Endothelial cell of umbilical vein (primary cell): ENCODE measurements around the gene PIK3R4. TPM values are rescaled to one million over a fixed set of nuclear protein-coding genes. Genes with fewer than 3 reads are reported as not detected.

Experiments used
- BruUV-seq: library from RNA; stranded (reverse); fragments of 400-500 nt; replicated peaks from 2 replicates; lab custom pipeline; 2021; lab: Mats Ljungman, UMichigan
- CTCF ChIA-PET: fragments of 300-600, 350-600 bp; sonication (Branson Sonifier 250); formaldehyde crosslinking; loops from one replicate; lab custom pipeline; 2021; ENCODE audit warnings: antibody characterized with exemption, inconsistent platforms; lab: Charles Lee
- POLR2A ChIA-PET: fragments of 300-600, 350-600 bp; sonication (Branson Sonifier 250); formaldehyde crosslinking; loops from one replicate; lab custom pipeline; 2021; ENCODE audit warnings: antibody characterized with exemption, inconsistent platforms; lab: Charles Lee
- DNase-seq: peaks from one replicate; pipeline ENCODE4 v3.0.0-alpha.2; 2011; ENCODE audit warnings: low read depth, low spot score
- FAIRE-seq: peaks from 2 replicates; lab custom pipeline; 2011; peaks lifted over from hg19 to GRCh38; lab: Jason Lieb, UNC
- H2AFZ ChIP-seq: 2 replicates; pipeline ENCODE4 v1.6.0; 2012; ENCODE audit warnings: low read depth, low read length, control low read depth, inconsistent platforms
- H3K27ac ChIP-seq: 2 replicates; pipeline ENCODE4 v1.5.1; 2011; ENCODE audit warnings: low read depth, mild to moderate bottlenecking, control low read depth, low read length, moderate library complexity; ENCODE audit not compliant: insufficient read depth
- H3K27me3 ChIP-seq, 2 experiments: 2 replicates each; pipeline versions ENCODE4 v1.6.0 to v1.6.1; 2011; ENCODE audit warnings: low read length in 2 of 2, mixed read lengths in 1 of 2; ENCODE audit not compliant: control insufficient read depth in 2 of 2, insufficient read depth in 2 of 2
- H3K36me3 ChIP-seq, 2 experiments: 2 replicates in 1 of 2; 3 replicates in 1 of 2; pipeline ENCODE4 v1.5.1; 2011; ENCODE audit warnings: low read length in 2 of 2, mild to moderate bottlenecking in 1 of 2, moderate library complexity in 1 of 2; ENCODE audit not compliant: control insufficient read depth in 2 of 2, insufficient read depth in 2 of 2; ENCODE audit errors: extremely low read depth in 1 of 2
- H3K4me1 ChIP-seq: 3 replicates; pipeline ENCODE4 v1.5.1; 2011; ENCODE audit warnings: mild to moderate bottlenecking, low read length; ENCODE audit not compliant: control insufficient read depth, insufficient read depth; ENCODE audit errors: extremely low read depth
- H3K4me2 ChIP-seq: 2 replicates; pipeline ENCODE4 v1.6.1; 2011; ENCODE audit warnings: low read length, control low read depth, mixed read lengths; ENCODE audit not compliant: insufficient read depth
- H3K4me3 ChIP-seq, 3 experiments: fragments of 200-600 bp in 1 of 3; sonication (generic), shearing (Covaris generic) in 1 of 3; replicated peaks in 1 of 3; 2 replicates each; pipeline ENCODE4 v1.5.1; 2011 to 2016; ENCODE audit warnings: control low read depth in 3 of 3, low read length in 3 of 3, mild to moderate bottlenecking in 2 of 3, inconsistent platforms in 1 of 3, low read depth in 1 of 3, moderate library complexity in 1 of 3; ENCODE audit not compliant: insufficient read depth in 1 of 3
- H3K79me2 ChIP-seq: 2 replicates; pipeline ENCODE4 v1.6.0; 2012; ENCODE audit warnings: low read length, inconsistent platforms; ENCODE audit not compliant: control insufficient read depth, insufficient read depth
- H3K9ac ChIP-seq: replicated peaks from 2 replicates; pipeline ENCODE3; 2011; ENCODE audit warnings: low read length, control low read depth; ENCODE audit not compliant: insufficient read depth; ENCODE audit errors: extremely low read depth
- H3K9me1 ChIP-seq: replicated peaks from 3 replicates; pipeline ENCODE4 v1.6.0; 2011; ENCODE audit warnings: mild to moderate bottlenecking, low read length; ENCODE audit not compliant: control insufficient read depth, insufficient read depth; ENCODE audit errors: extremely low read depth
- H3K9me3 ChIP-seq: replicated peaks from 2 replicates; pipeline ENCODE4 v1.5.1; 2012; ENCODE audit warnings: low read length, inconsistent platforms; ENCODE audit not compliant: control insufficient read depth, insufficient read depth
- H4K20me1 ChIP-seq: replicated peaks from 2 replicates; pipeline ENCODE3; 2011; ENCODE audit warnings: mild to moderate bottlenecking, low read length; ENCODE audit not compliant: control insufficient read depth, insufficient read depth; ENCODE audit errors: extremely low read depth
- CTCF ChIP-seq, 2 donors: IDR thresholded peaks; 1 replicate in 1 of 2; 2 replicates in 1 of 2; pipeline ENCODE4 v1.5.1; 2011; ENCODE audit warnings: low read length in 2 of 2, mild to moderate bottlenecking in 2 of 2, moderate library complexity in 2 of 2, control low read depth in 1 of 2, inconsistent platforms in 1 of 2, low read depth in 1 of 2; ENCODE audit not compliant: insufficient read depth in 1 of 2; ENCODE audit errors: extremely low read depth in 1 of 2
- EZH2 ChIP-seq: IDR thresholded peaks from 2 replicates; pipeline ENCODE4 v1.6.1; 2012; ENCODE audit warnings: borderline replicate concordance, low read depth, mild to moderate bottlenecking, moderate library complexity, low read length, inconsistent platforms; ENCODE audit not compliant: severe bottlenecking
- FOS ChIP-seq: IDR thresholded peaks from 2 replicates; pipeline ENCODE4 v1.6.1; 2011; ENCODE audit warnings: mild to moderate bottlenecking, low read length, moderate library complexity, borderline replicate concordance; ENCODE audit not compliant: insufficient read depth
- GATA2 ChIP-seq: IDR thresholded peaks from 2 replicates; pipeline ENCODE4 v1.7.0; 2011; ENCODE audit warnings: low read depth, mild to moderate bottlenecking, moderate library complexity, mixed read lengths, low read length; ENCODE audit not compliant: insufficient read length, insufficient read depth
- JUN ChIP-seq: IDR thresholded peaks from 2 replicates; pipeline ENCODE4 v1.6.1; 2011; ENCODE audit warnings: borderline replicate concordance, low read depth; ENCODE audit not compliant: insufficient read length, insufficient read depth
- MAX ChIP-seq: IDR thresholded peaks from 2 replicates; pipeline ENCODE4 v1.6.1; 2011; ENCODE audit not compliant: insufficient read depth, insufficient read length
- MYC ChIP-seq: IDR thresholded peaks from one replicate; pipeline ENCODE4 v1.6.1; 2011; ENCODE audit warnings: mild to moderate bottlenecking, low read depth, low read length
- POLR2A ChIP-seq: IDR thresholded peaks from 2 replicates; pipeline ENCODE4 v1.6.1; 2012; ENCODE audit warnings: low read depth, mild to moderate bottlenecking, control low read depth, low read length
- POLR2AphosphoS5 ChIP-seq: IDR thresholded peaks from 2 replicates; pipeline ENCODE4 v1.6.1; 2012; ENCODE audit warnings: low read depth, mild to moderate bottlenecking, control low read depth, low read length, moderate library complexity; ENCODE audit not compliant: insufficient read depth
- dilution Hi-C: fragments of 300-500 bp; cut with MboI; formaldehyde crosslinking; loops from one replicate; pipeline ENCODE4 v1.15.0; 2019; ENCODE audit warnings: low sequenced_read_pairs; ENCODE audit not compliant: extremely low pct_ligation_motif_present
- intact Hi-C: fragments of 100-400 bp; cut with micrococcal nuclease; formaldehyde crosslinking; loops from one replicate; pipeline ENCODE4 v1.10.0; 2022
- polyA plus RNA-seq, 4 experiments: library from polyadenylated mRNA; depleted of rRNA in 3 of 4; stranded (reverse) in 3 of 4; unstranded in 1 of 4; fragments of >200 nt; gene quantifications; 2 replicates each; pipeline versions ENCODE4 v1.2.1 to v1.2.3, GENCODE V29; 2011 to 2012; ENCODE audit warnings: missing spikeins in 1 of 4
- total RNA-seq: library from RNA; stranded (reverse); gene quantifications from 2 replicates; pipeline ENCODE4 v1.2.3, GENCODE V29; 2021

Gene PIK3R4
- total and polyA plus RNA-seq, 2 donors (not counting 3 experiments of a cell fraction or from before 2014, with no cell fraction given) = 23.0 to 43.1 TPM

- Histone ChIP-seq H3K27me3 (no peaks in the 10 kb centered on the region), H3K4me3 (no peak overlapping the region), H3K9ac (no peak overlapping the region), H3K9me1 (no peaks in the 10 kb centered on the region), H3K27ac (no peak overlapping the region), H2AFZ (no peak overlapping the region), H3K9me3 (no peaks in the 10 kb centered on the region), H4K20me1 (no peaks in the 10 kb centered on the region), H3K36me3 (peaks cover 0 to 3% of the 10 kb centered on the region in 2 experiments), H3K4me2 (no peak overlapping the region), H3K4me1 (peaks cover 13% of the 10 kb centered on the region), H3K79me2 (no peaks in the 10 kb centered on the region)
- DNase-seq (no peak), FAIRE-seq (no peak)
- BruUV-seq = no TSS peak
- TF ChIP-seq MYC (no peak), FOS (no peak), EZH2 (no peak), CTCF (IDR thresholded peaks at IDR 0.05; ENCODE audit: extremely low read depth in 1 of 2, insufficient read depth in 1 of 2, low read depth in 1 of 2, low read length in 2 of 2) (no peak), POLR2A (no peak), POLR2AphosphoS5 (no peak), GATA2 (no peak), JUN (no peak), MAX (no peak)
- ChIA-PET CTCF (interaction anchor here (1.0 kb wide), 1 partner anchor 16 kb away, joined by 3 read pairs; no protein-coding TSS in a partner anchor), POLR2A (no interaction called here)
- intact Hi-C loops (no loop called here), dilution Hi-C loops (no loop called here)
These were observed 58.5 kb downstream of the PIK3R4 start for GRCh38 chr3:130688015-130688688.
